ENCODE results near the gene ANO8.

DNA sequence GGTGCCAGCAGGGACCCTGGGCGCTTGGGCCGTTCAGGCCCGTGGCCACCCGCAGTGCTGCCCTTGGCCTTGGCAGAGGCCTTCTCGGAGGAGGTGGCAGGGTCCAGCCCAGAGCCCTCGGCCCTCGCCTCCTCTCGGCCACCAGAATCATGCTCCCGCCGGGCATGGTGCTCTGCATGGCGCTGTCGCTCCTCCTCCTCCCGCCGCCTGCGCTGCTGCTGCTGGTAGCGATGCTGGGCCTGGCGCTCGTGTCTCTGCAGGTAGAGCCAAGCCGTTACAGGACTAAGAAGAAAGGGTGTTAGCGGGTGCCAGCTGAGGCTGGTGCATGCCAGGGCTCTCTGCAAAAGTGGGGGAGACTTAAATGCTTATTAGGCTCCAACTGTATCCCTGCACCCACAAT lies 9.5 kb downstream of the ANO8 start:
- TF ChIP-seq, protein P1, sequence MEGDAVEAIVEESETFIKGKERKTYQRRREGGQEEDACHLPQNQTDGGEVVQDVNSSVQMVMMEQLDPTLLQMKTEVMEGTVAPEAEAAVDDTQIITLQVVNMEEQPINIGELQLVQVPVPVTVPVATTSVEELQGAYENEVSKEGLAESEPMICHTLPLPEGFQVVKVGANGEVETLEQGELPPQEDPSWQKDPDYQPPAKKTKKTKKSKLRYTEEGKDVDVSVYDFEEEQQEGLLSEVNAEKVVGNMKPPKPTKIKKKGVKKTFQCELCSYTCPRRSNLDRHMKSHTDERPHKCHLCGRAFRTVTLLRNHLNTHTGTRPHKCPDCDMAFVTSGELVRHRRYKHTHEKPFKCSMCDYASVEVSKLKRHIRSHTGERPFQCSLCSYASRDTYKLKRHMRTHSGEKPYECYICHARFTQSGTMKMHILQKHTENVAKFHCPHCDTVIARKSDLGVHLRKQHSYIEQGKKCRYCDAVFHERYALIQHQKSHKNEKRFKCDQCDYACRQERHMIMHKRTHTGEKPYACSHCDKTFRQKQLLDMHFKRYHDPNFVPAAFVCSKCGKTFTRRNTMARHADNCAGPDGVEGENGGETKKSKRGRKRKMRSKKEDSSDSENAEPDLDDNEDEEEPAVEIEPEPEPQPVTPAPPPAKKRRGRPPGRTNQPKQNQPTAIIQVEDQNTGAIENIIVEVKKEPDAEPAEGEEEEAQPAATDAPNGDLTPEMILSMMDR (IDR thresholded peaks at IDR 0.05), result no peak
- TF ChIP-seq POLR2AphosphoS5 (IDR thresholded peaks at IDR 0.05), result no peak
- no peak for TF ChIP-seq EP300 (IDR thresholded peaks at IDR 0.05)
